GM23338 (cell line): ENCODE data around the gene SHISA9. TPM values are rescaled to one million over a fixed set of nuclear protein-coding genes. Genes with fewer than 3 reads are reported as not detected.

Source experiments
- ATAC-seq: fragments of 200-7000 bp; cut with Tn5 transposase; 3 replicates; pipeline ENCODE4 v1.9.1; 2020
- DNase-seq: peaks from one replicate; pipeline ENCODE4 v3.0.0-alpha.2; 2015; ENCODE audit warnings: low spot score
- H2AFZ ChIP-seq: fragments of 200-600 bp; sonication (generic); 2 replicates; pipeline ENCODE4 v1.8.0; 2016; ENCODE audit warnings: antibody characterized with exemption, mild to moderate bottlenecking, moderate library complexity
- H3F3A ChIP-seq: fragments of 200-600 bp; sonication (generic); replicated peaks from 2 replicates; pipeline ENCODE4 v1.8.0; 2017; ENCODE audit warnings: antibody characterized with exemption, mixed run types, low read depth
- H3K27ac ChIP-seq: fragments of 200-600 bp; sonication (generic); 2 replicates; pipeline ENCODE4 v1.6.1; 2016; ENCODE audit warnings: low read depth
- H3K27me3 ChIP-seq: fragments of 200-600 bp; sonication (generic); 2 replicates; pipeline ENCODE4 v1.8.0; 2016; ENCODE audit warnings: mild to moderate bottlenecking, mixed run types, moderate library complexity; ENCODE audit not compliant: insufficient read depth
- H3K36me3 ChIP-seq: fragments of 200-600 bp; sonication (generic); 2 replicates; pipeline ENCODE4 v1.8.0; 2016; ENCODE audit warnings: mild to moderate bottlenecking; ENCODE audit not compliant: insufficient read depth
- H3K4me1 ChIP-seq: fragments of 200-600 bp; sonication (generic); 2 replicates; pipeline ENCODE4 v1.8.0; 2016; ENCODE audit warnings: mild to moderate bottlenecking, moderate library complexity; ENCODE audit not compliant: insufficient read depth
- H3K4me2 ChIP-seq: fragments of 200-600 bp; sonication (generic); 2 replicates; pipeline ENCODE4 v1.7.1; 2017; ENCODE audit warnings: mixed run types
- H3K4me3 ChIP-seq: fragments of 200-600 bp; sonication (generic); 2 replicates; pipeline ENCODE4 v1.6.1; 2016; ENCODE audit warnings: mixed run types
- H3K79me2 ChIP-seq: fragments of 200-600 bp; sonication (generic); replicated peaks from 2 replicates; pipeline ENCODE4 v1.8.0; 2017; ENCODE audit warnings: mild to moderate bottlenecking; ENCODE audit not compliant: insufficient read depth
- H3K9me2 ChIP-seq: fragments of 200-600 bp; sonication (generic); 2 replicates; pipeline ENCODE4 v1.8.0; 2017; ENCODE audit not compliant: insufficient read depth
- H4K20me1 ChIP-seq: fragments of 200-600 bp; sonication (generic); replicated peaks from 2 replicates; pipeline ENCODE4 v1.8.0; 2017; ENCODE audit warnings: mild to moderate bottlenecking; ENCODE audit not compliant: insufficient read depth
- H3K27ac Mint-ChIP-seq: 2 replicates; pipeline ENCODE4 v1.8.0; 2020; ENCODE audit warnings: inconsistent platforms, mild to moderate bottlenecking, moderate library complexity, mixed read lengths
- H3K27me3 Mint-ChIP-seq: 3 replicates; pipeline ENCODE4 v1.8.0; 2022; ENCODE audit warnings: low read depth, mild to moderate bottlenecking, moderate library complexity, mixed read lengths, inconsistent platforms; ENCODE audit not compliant: insufficient read depth, poor library complexity
- H3K36me3 Mint-ChIP-seq: 3 replicates; pipeline ENCODE4 v1.8.0; 2021; ENCODE audit warnings: low read depth, mild to moderate bottlenecking, inconsistent platforms, moderate library complexity, mixed read lengths
- H3K4me1 Mint-ChIP-seq: 3 replicates; pipeline ENCODE4 v1.8.0; 2020; ENCODE audit warnings: mild to moderate bottlenecking, inconsistent platforms, mixed read lengths
- H3K4me3 Mint-ChIP-seq: 3 replicates; pipeline ENCODE4 v1.8.0; 2021; ENCODE audit warnings: moderate library complexity, mild to moderate bottlenecking, inconsistent platforms, mixed read lengths
- H3K9me3 Mint-ChIP-seq: 3 replicates; pipeline ENCODE4 v1.8.0; 2020; ENCODE audit warnings: moderate library complexity, mild to moderate bottlenecking, inconsistent platforms, mixed read lengths
- CREB1 ChIP-seq: fragments of 250-450 bp; sonication (Bioruptor Pico); IDR thresholded peaks from 2 replicates; pipeline ENCODE4 v1.5.0; 2020; ENCODE audit warnings: low read depth, mild to moderate bottlenecking, moderate library complexity
- ETS1 ChIP-seq: IDR thresholded peaks from 2 replicates; pipeline ENCODE4 v1.6.1; 2016; ENCODE audit warnings: antibody characterized with exemption
- EZH2 ChIP-seq: fragments of 200-600 bp; sonication (generic); IDR thresholded peaks from one replicate; pipeline ENCODE4 v1.8.0; 2017; ENCODE audit warnings: antibody characterized with exemption, mild to moderate bottlenecking, low read depth; ENCODE audit not compliant: unreplicated experiment
- ZNF331 ChIP-seq: fragments of 250-450 bp; sonication (Bioruptor Pico); IDR thresholded peaks from 2 replicates; pipeline ENCODE4 v1.5.0; 2020; ENCODE audit warnings: low read depth, mild to moderate bottlenecking, moderate library complexity
- ZNF462 ChIP-seq: fragments of 250-450 bp; sonication (Bioruptor Pico); IDR thresholded peaks from 2 replicates; pipeline ENCODE4 v1.5.0; 2020; ENCODE audit warnings: mild to moderate bottlenecking, moderate library complexity
- polyA plus RNA-seq: library from polyadenylated mRNA; unstranded; fragments of >200 nt; fragmentation: Nextera tagmentation; extraction: Ambion mirVana; gene quantifications from 2 replicates; pipeline ENCODE4 v1.2.1, GENCODE V29; 2016
- total RNA-seq: library from RNA; depleted of rRNA; stranded (reverse); fragments of >200 nt; shearing (Covaris generic); gene quantifications from 2 replicates; pipeline ENCODE4 v1.2.3, GENCODE V29; 2014

The SHISA9 gene
- total and polyA plus RNA-seq, 2 experiments from 2014 or later = 10.4 to 45.6 TPM

DNA sequence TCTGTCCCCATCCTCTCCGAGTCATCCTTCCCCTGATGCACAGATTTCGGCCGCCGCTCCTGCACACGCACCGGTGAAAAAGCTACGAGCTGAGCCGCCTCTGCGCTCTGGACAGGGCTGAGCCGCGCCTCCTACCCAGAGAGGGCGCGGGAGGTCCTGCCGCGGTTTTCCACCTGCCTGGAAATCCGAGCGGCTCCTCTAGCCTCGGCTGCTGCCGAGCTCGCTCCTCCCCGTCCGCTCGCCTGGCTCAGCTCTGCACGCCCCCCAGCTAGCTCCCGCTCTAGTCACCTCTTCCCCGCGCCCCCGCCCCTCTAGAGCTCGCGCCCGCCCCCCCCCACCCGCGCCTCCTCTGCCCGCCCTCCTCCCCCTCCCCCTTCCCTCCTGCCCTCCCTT is 198 bp upstream of the SHISA9 start (continued):
- no peak for TF ChIP-seq ZNF462 (CRISPR knock-in tag)

DNA sequence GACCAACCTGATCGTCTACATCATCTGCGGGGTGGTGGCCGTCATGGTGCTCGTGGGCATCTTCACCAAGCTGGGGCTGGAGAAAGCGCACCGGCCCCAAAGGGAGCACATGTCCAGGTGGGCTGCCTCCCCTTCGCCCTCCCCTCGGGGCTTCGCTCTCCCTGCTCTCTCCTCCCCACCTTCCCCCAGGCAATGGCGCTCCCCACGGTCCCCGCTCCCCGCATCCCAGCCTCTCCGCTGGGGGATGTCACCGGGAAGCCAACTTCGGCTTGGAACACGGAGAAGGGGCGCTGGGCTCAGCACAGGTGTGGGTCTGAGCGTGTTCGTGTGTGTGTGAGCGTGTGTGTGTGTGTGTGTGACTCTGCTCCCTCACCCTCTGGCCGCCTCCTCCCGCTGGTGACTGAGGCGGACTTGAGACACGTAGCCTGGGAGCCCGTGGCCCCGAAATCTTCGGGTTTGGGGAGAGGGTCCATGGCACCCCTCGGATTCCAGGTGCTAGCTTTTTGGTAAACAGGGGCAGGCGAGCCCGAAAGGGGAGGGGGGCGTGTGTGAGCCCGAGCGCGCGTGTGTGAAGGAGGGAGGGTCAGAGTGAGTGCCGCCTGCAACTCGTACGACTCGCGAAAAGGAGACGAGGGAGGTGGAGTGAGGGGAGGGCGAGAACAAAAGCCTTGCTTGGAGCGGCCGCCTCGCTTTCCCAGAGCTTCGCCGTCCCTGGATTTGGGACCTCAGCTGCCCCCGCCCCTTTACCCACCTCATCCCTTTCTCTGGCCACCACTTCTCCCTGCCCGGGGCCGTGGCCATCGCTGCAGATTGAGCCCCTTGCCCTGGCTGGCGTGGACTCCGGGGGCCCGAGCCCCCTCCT is 1.3 kb downstream of the SHISA9 start:
- Histone ChIP-seq H3K9me2 (no peaks in the 10 kb centered on the region), H3F3A (no peaks in the 10 kb centered on the region; the same call in 1 of the 2 replicates), H3K36me3 (no peaks in the 10 kb centered on the region), H4K20me1 (peaks cover 23% of the 10 kb centered on the region), H3K4me2 (peak overlapping the region; percentile 97), H3K4me3 (peak overlapping the region; percentile 99), H2AFZ (peak overlapping the region; percentile 93), H3K4me1 (peaks cover 56% of the 10 kb centered on the region), H3K79me2 (peaks cover 65% of the 10 kb centered on the region), H3K27me3 (peaks cover 17% of the 10 kb centered on the region), H3K27ac (no peak overlapping the region)
- Mint-ChIP-seq H3K9me3 (no peaks in the 10 kb centered on the region), H3K36me3 (peaks cover 9% of the 10 kb centered on the region), H3K27ac (peak overlapping the region; percentile 23; the same call in 1 of the 2 replicates), H3K4me3 (peak overlapping the region; percentile 96), H3K4me1 (peaks cover 54% of the 10 kb centered on the region), H3K27me3 (peaks cover 27% of the 10 kb centered on the region)
- ATAC-seq (peak; percentile 16), DNase-seq (peak; percentile 85)
- 0 out of 2 replicates have a peak, but pooled peaks have one; percentile 1 for TF ChIP-seq ETS1
- no peak for TF ChIP-seq ZNF331
- no peak for TF ChIP-seq CREB1 (CRISPR knock-in tag)
- no peak for TF ChIP-seq EZH2
